Measurements from ENCODE around the gene MTRFR. TPM values are rescaled to one million over a fixed set of nuclear protein-coding genes. Genes with fewer than 3 reads are reported as not detected.

The MTRFR gene
- total RNA-seq, 1 donor from 2014 or later: 0.85 TPM

GRCh38 chr12:123267335-123267920, 34.2 kb downstream of the MTRFR start:
- Histone ChIP-seq H3K36me3 (peaks cover 17 to 25% of the 10 kb centered on the region in 2 donors), H3K9me3 (no peaks in the 10 kb centered on the region), H3K4me1 (peaks cover 3 to 20% of the 10 kb centered on the region in 2 donors), H3K27me3 (no peaks in the 10 kb centered on the region), H3K4me3 (no peak overlapping the region), H3K27ac (peak overlapping the region; percentile 80 to 83)
- no peak for DNase-seq (ENCODE audit: low spot score in 2 of 2)
- intact Hi-C loops (cut with DNase I): no loop called here
- no peak for TF ChIP-seq CTCF (IDR thresholded peaks at IDR 0.05)

DNA sequence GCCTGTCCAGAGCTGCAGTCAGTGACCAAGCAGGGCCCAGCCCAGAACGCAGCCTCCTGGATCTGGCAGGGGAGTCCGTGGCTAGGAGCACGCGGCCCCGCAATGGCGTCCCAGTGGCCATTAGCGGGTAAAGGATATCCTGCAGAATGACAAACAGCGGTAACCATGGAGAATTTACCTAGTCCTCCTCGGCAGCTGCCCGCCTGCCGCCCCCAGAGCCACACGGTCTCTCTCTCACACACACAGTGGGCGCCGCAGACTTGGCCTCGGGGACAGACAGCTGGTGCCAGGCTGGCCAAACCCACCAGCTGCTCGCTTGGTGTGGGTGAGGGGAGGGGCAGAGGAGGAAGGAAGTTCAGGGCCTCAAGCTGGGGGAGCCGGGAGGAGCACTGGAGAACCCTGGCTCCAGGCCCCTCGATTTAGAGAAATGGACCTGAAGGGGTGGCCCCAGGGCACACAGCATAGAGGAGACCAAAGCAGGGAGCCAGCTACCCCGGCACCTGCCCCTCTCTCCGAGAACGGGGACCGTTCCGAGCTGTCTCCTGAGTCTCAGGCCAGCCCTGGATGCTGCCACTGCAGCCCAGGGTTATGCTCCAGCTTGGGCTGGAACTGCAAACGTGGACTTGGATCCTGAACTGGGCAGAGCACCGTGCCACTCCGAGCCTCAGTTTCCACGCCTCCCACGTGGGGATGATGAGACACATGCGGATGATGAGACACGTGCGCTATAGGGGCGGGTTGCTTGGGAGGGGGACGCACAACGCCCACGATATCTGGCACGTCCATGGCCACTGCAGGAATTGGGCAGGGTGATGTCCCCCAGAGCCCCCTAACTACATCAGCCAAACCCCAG, 35.0 kb downstream of the MTRFR start:
- H3K27me3 ChIP-seq: no peaks in the 10 kb centered on the region
- no peak for TF ChIP-seq CTCF (IDR thresholded peaks at IDR 0.05)
- DNase-seq (ENCODE audit: low spot score in 2 of 2): no peak
- no peak overlapping the region for H3K4me3 ChIP-seq
- H3K36me3 ChIP-seq: peaks cover 14 to 21% of the 10 kb centered on the region in 2 donors
- no peaks in the 10 kb centered on the region for H3K9me3 ChIP-seq
- intact Hi-C loops (cut with DNase I): no loop called here
- peaks cover 3 to 23% of the 10 kb centered on the region in 2 donors for H3K4me1 ChIP-seq
- H3K27ac ChIP-seq: peak overlapping the region; percentile 80 to 83

DNA sequence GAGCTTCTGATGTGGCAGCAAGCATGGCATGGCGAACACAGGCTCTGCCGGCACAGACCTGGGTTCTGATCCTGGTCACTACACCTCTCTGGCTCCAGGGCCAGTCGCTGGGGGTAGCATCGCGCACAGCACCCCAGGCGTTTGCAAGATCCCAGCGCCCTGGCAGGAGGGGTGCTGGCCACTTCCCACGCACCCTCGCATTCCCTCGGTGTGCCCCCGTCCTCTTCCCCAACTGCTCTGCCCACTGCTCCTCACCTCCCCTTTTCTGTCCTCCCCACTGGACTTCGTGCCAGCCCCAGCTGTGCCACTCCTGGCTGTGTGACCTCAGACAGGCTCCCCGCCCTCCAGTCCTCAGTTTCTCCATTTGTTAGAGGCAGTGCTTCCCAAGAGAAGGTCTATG, 35.6 kb downstream of the MTRFR start:
- H3K9me3 ChIP-seq: no peaks in the 10 kb centered on the region
- H3K4me3 ChIP-seq: peak overlapping the region; percentile 79 to 98
- peaks cover 3 to 23% of the 10 kb centered on the region in 2 donors for H3K4me1 ChIP-seq
- peaks cover 8 to 17% of the 10 kb centered on the region in 2 donors for H3K36me3 ChIP-seq
- no peaks in the 10 kb centered on the region for H3K27me3 ChIP-seq
- H3K27ac ChIP-seq: peak overlapping the region; percentile 80 to 83
- TF ChIP-seq CTCF (IDR thresholded peaks at IDR 0.05): no peak
- intact Hi-C loops (cut with DNase I): no loop called here
- DNase-seq (ENCODE audit: low spot score in 2 of 2): no peak

DNA sequence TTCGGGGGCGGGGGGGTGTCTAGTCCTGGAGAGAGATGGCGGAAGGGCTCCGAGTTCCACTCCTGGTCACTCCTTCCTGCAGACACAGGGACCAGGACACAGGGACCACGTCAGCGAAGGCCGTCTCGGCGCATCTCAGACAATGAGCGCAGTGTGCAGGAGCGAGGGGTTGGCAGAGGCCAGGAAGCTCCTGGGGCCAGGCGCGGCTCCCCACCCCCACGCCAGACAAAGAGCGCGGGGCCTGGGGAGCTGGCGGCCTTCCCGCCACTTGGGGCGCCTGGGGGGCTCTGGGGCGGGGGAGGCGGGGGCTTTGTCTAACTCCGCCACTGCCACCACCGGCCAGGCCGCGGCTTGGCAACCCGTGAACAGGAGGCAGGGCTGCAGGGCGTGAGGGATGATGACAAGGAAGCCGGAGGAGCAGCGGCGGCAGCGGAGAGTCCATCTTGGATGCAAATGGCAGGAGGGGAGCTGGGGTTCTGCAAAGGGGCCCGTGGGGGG, 36.2 kb downstream of the MTRFR start:
- Histone ChIP-seq H3K36me3 (peaks cover 7 to 17% of the 10 kb centered on the region in 2 donors), H3K9me3 (no peaks in the 10 kb centered on the region), H3K27me3 (no peaks in the 10 kb centered on the region), H3K27ac (peak overlapping the region; percentile 80 to 83), H3K4me1 (peaks cover 3 to 23% of the 10 kb centered on the region in 2 donors), H3K4me3 (peak overlapping the region; percentile 79 to 98)
- intact Hi-C loops (cut with DNase I): no loop called here
- DNase-seq (ENCODE audit: low spot score in 2 of 2): peak in 1 of 2 donors; percentile 84
- peak in 2 of 3 experiments; percentile 12 to 22 for TF ChIP-seq CTCF (IDR thresholded peaks at IDR 0.05)

GRCh38 chr12:123269896-123270213, 36.6 kb downstream of the MTRFR start:
- intact Hi-C loops (cut with DNase I): loop anchor here (2.0 kb wide), 2 partner anchors 37 to 331 kb away; partner anchors contain the start of genes MPHOSPH9 and MTRFR
- H3K9me3 ChIP-seq: no peaks in the 10 kb centered on the region
- H3K4me3 ChIP-seq: peak overlapping the region; percentile 79 to 98
- H3K27ac ChIP-seq: peak overlapping the region; percentile 80 to 83
- peak in 1 of 3 experiments; percentile 1 for TF ChIP-seq CTCF (IDR thresholded peaks at IDR 0.05)
- no peak for DNase-seq (ENCODE audit: low spot score in 2 of 2)
- peaks cover 3 to 13% of the 10 kb centered on the region in 2 donors for H3K36me3 ChIP-seq
- no peaks in the 10 kb centered on the region for H3K27me3 ChIP-seq
- peaks cover 3 to 23% of the 10 kb centered on the region in 2 donors for H3K4me1 ChIP-seq
